ENCODE measurements around the gene SLC26A3. TPM values are rescaled to one million over a fixed set of nuclear protein-coding genes. Genes with fewer than 3 reads are reported as not detected.

SLC26A3 gene
- total and polyA plus RNA-seq, 10 of the 15 experiments (the other 5 are each of a cell fraction or from before 2014, with no cell fraction given) = 0.46 TPM; not detected in 9

DNA sequence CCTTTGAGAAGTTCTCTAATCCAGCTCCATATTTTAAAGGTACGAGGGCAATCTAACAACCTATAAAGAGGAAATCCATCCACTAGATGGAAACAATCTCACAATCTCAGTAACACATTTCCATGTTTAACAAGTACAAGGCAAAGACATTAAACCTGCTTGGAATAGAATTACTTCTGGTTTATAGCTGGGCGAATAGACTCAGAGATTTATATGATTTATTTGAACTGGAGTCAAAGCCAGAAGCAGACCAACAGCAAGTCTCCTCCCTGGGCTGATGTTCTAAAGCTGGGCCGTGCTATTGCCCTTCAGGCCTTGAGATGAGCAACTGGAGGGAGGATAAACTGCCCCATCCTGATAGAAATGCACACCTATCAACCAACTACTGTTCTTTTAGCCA, 25.3 kb downstream of the SLC26A3 start:
- TF ChIP-seq FOS (IDR thresholded peaks at IDR 0.05; ENCODE audit: borderline replicate concordance, extremely low read depth, insufficient read length) = no peak
- no peaks in the 10 kb centered on the region for H3K36me3 ChIP-seq (ENCODE audit: control insufficient read depth in 2 of 2, insufficient read depth in 2 of 2, low read length in 1 of 2)
- H4K20me1 ChIP-seq (ENCODE audit: control insufficient read depth, insufficient read depth) = no peaks in the 10 kb centered on the region
- no peaks in the 10 kb centered on the region for H3K27me3 ChIP-seq (replicated peaks in 1 of 2; ENCODE audit: control insufficient read depth in 2 of 2, insufficient read depth in 2 of 2, low read length in 1 of 2)
- RAD21 ChIA-PET (ENCODE audit: unreplicated experiment) = no interaction called here
- intact Hi-C loops (cut with micrococcal nuclease; ENCODE audit: unreplicated experiment) = no loop called here
- WGBS (ENCODE audit: insufficient coverage, insufficient replicate concordance, low lambda C conversion rate, missing lambda C conversion rate) = 62% methylated on average over 3 of the region's 3 CpGs
- no peak overlapping the region for H3K9ac ChIP-seq (ENCODE audit: control insufficient read depth, insufficient read depth, low read length)
- ATAC-seq = no peak
- no peak for DNase-seq (ENCODE audit: low read depth, low spot score)
- SMC1A ChIA-PET (ENCODE audit: uncharacterized antibody, unreplicated experiment) = no interaction called here
- POLR2A ChIA-PET = no interaction called here
- no peak overlapping the region for H3K4me2 ChIP-seq (ENCODE audit: control insufficient read depth, insufficient read depth)
- H3K4me3 ChIP-seq = no peak overlapping the region
- CTCF ChIA-PET = no interaction called here
- H3K27ac ChIP-seq (ENCODE audit: control insufficient read depth, insufficient read depth) = no peak overlapping the region
- no peaks in the 10 kb centered on the region for H3K9me3 ChIP-seq (replicated peaks; ENCODE audit: control insufficient read depth, insufficient read depth, low read length)
- no peaks in the 10 kb centered on the region for H3K79me2 ChIP-seq (ENCODE audit: control insufficient read depth, insufficient read depth, low read length)
- no peaks in the 10 kb centered on the region for H3K4me1 ChIP-seq (ENCODE audit: control insufficient read depth, insufficient read depth, low read length)
- no peak for FAIRE-seq
- in situ Hi-C loops (cut with MboI) = no loop called here
- H2AFZ ChIP-seq (ENCODE audit: control insufficient read depth, low read depth, low read length) = no peak overlapping the region
- no TSS peak for BruUV-seq (replicated peaks)

DNA sequence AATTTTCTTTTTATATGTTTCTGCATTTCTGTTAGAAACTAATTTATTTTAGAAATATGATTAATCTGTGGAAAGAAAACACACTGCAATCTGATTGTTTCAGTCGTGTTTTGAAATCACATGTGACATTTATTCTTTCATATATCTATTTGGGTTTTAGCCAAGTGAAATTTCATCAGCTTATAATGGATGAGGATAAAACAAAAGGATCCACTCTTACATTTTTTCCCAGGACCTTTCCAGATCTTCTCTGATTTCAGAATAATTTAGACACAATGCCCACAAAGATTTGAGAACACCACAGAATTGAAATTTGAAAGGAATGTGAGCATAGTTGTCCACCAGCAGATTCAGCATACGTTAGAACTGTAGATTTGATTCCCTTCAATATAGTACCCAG, 30.0 kb downstream of the SLC26A3 start:
- CTCF ChIA-PET = interaction anchor here (0.8 kb wide), 1 partner anchor 31 kb away, joined by 3 read pairs; no protein-coding TSS in a partner anchor
- FAIRE-seq (no peak), ATAC-seq (no peak), DNase-seq (ENCODE audit: low read depth, low spot score) (no peak)
- Histone ChIP-seq H3K79me2 (ENCODE audit: control insufficient read depth, insufficient read depth, low read length) (no peaks in the 10 kb centered on the region), H3K9ac (ENCODE audit: control insufficient read depth, insufficient read depth, low read length) (no peak overlapping the region), H3K9me3 (replicated peaks; ENCODE audit: control insufficient read depth, insufficient read depth, low read length) (no peaks in the 10 kb centered on the region), H3K4me3 (no peak overlapping the region), H3K4me2 (ENCODE audit: control insufficient read depth, insufficient read depth) (no peak overlapping the region), H2AFZ (ENCODE audit: control insufficient read depth, low read depth, low read length) (no peak overlapping the region), H3K4me1 (ENCODE audit: control insufficient read depth, insufficient read depth, low read length) (no peaks in the 10 kb centered on the region), H3K27ac (ENCODE audit: control insufficient read depth, insufficient read depth) (no peak overlapping the region), H4K20me1 (ENCODE audit: control insufficient read depth, insufficient read depth) (no peaks in the 10 kb centered on the region), H3K36me3 (ENCODE audit: control insufficient read depth in 2 of 2, insufficient read depth in 2 of 2, low read length in 1 of 2) (no peaks in the 10 kb centered on the region), H3K27me3 (replicated peaks in 1 of 2; ENCODE audit: control insufficient read depth in 2 of 2, insufficient read depth in 2 of 2, low read length in 1 of 2) (no peaks in the 10 kb centered on the region)
- RAD21 ChIA-PET (ENCODE audit: unreplicated experiment) = no interaction called here
- in situ Hi-C loops (cut with MboI) (no loop called here), intact Hi-C loops (cut with micrococcal nuclease; ENCODE audit: unreplicated experiment) (no loop called here)
- TF ChIP-seq SUPT20H (IDR thresholded peaks at IDR 0.05; ENCODE audit: borderline replicate concordance, control insufficient read depth, low read depth, low read length) = no peak
- no peak for TF ChIP-seq BACH1 (IDR thresholded peaks at IDR 0.05; ENCODE audit: borderline replicate concordance)
- no peak for TF ChIP-seq HDAC6 (IDR thresholded peaks at IDR 0.05; ENCODE audit: unreplicated experiment)
- no peak for TF ChIP-seq NFYA (IDR thresholded peaks at IDR 0.05; ENCODE audit: borderline replicate concordance, low read depth, low read length)
- TF ChIP-seq SRF (IDR thresholded peaks at IDR 0.05; ENCODE audit: low read depth in 2 of 2, low read length in 2 of 2) = no peak
- TF ChIP-seq, protein P1, sequence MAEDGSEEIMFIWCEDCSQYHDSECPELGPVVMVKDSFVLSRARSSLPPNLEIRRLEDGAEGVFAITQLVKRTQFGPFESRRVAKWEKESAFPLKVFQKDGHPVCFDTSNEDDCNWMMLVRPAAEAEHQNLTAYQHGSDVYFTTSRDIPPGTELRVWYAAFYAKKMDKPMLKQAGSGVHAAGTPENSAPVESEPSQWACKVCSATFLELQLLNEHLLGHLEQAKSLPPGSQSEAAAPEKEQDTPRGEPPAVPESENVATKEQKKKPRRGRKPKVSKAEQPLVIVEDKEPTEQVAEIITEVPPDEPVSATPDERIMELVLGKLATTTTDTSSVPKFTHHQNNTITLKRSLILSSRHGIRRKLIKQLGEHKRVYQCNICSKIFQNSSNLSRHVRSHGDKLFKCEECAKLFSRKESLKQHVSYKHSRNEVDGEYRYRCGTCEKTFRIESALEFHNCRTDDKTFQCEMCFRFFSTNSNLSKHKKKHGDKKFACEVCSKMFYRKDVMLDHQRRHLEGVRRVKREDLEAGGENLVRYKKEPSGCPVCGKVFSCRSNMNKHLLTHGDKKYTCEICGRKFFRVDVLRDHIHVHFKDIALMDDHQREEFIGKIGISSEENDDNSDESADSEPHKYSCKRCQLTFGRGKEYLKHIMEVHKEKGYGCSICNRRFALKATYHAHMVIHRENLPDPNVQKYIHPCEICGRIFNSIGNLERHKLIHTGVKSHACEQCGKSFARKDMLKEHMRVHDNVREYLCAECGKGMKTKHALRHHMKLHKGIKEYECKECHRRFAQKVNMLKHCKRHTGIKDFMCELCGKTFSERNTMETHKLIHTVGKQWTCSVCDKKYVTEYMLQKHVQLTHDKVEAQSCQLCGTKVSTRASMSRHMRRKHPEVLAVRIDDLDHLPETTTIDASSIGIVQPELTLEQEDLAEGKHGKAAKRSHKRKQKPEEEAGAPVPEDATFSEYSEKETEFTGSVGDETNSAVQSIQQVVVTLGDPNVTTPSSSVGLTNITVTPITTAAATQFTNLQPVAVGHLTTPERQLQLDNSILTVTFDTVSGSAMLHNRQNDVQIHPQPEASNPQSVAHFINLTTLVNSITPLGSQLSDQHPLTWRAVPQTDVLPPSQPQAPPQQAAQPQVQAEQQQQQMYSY (CRISPR knock-in tag; IDR thresholded peaks at IDR 0.05) = no peak
- no peak for TF ChIP-seq NR2C2 (IDR thresholded peaks at IDR 0.05; ENCODE audit: borderline replicate concordance, control insufficient read depth, insufficient read length, low read depth)
- no peak for TF ChIP-seq FOXK2 (IDR thresholded peaks at IDR 0.05)
- TF ChIP-seq, protein P2, sequence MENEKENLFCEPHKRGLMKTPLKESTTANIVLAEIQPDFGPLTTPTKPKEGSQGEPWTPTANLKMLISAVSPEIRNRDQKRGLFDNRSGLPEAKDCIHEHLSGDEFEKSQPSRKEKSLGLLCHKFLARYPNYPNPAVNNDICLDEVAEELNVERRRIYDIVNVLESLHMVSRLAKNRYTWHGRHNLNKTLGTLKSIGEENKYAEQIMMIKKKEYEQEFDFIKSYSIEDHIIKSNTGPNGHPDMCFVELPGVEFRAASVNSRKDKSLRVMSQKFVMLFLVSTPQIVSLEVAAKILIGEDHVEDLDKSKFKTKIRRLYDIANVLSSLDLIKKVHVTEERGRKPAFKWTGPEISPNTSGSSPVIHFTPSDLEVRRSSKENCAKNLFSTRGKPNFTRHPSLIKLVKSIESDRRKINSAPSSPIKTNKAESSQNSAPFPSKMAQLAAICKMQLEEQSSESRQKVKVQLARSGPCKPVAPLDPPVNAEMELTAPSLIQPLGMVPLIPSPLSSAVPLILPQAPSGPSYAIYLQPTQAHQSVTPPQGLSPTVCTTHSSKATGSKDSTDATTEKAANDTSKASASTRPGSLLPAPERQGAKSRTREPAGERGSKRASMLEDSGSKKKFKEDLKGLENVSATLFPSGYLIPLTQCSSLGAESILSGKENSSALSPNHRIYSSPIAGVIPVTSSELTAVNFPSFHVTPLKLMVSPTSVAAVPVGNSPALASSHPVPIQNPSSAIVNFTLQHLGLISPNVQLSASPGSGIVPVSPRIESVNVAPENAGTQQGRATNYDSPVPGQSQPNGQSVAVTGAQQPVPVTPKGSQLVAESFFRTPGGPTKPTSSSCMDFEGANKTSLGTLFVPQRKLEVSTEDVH (IDR thresholded peaks at IDR 0.05; ENCODE audit: low read depth, partially characterized antibody) = no peak
- no TSS peak for BruUV-seq (replicated peaks)
- SMC1A ChIA-PET (ENCODE audit: uncharacterized antibody, unreplicated experiment) = interaction anchor here (0.6 to 1.3 kb wide), 2 partner anchors 31 to 866 kb away, joined by 3 read pairs; no protein-coding TSS in a partner anchor
- 45% methylated on average over 2 of the region's 2 CpGs for WGBS (ENCODE audit: insufficient coverage, insufficient replicate concordance, low lambda C conversion rate, missing lambda C conversion rate)
- POLR2A ChIA-PET = no interaction called here

All from GM12878 (cell line).